Ovary (tissue), 3 donors: ENCODE measurements around the gene GGCX.

Experiments used
- POLR2A ChIP-seq: fragments of 450-650 bp; IDR thresholded peaks from one replicate; pipeline ENCODE4 v1.6.1; 2017; ENCODE audit warnings: antibody characterized with exemption, mild to moderate bottlenecking, moderate library complexity
- TF ChIP-seq, protein P1 (sequence below), 3 donors: fragments of 450-650 bp in 2 of 3; fragments of 200-600 bp in 1 of 3; IDR thresholded peaks; one replicate each; pipeline versions ENCODE4 v1.5.1 to v1.8.0; 2016 to 2022; ENCODE audit warnings: antibody characterized with exemption in 3 of 3, mild to moderate bottlenecking in 1 of 3
- donor health status: DM: no; HTN: no; CAD: no.

- TF ChIP-seq, protein P1, sequence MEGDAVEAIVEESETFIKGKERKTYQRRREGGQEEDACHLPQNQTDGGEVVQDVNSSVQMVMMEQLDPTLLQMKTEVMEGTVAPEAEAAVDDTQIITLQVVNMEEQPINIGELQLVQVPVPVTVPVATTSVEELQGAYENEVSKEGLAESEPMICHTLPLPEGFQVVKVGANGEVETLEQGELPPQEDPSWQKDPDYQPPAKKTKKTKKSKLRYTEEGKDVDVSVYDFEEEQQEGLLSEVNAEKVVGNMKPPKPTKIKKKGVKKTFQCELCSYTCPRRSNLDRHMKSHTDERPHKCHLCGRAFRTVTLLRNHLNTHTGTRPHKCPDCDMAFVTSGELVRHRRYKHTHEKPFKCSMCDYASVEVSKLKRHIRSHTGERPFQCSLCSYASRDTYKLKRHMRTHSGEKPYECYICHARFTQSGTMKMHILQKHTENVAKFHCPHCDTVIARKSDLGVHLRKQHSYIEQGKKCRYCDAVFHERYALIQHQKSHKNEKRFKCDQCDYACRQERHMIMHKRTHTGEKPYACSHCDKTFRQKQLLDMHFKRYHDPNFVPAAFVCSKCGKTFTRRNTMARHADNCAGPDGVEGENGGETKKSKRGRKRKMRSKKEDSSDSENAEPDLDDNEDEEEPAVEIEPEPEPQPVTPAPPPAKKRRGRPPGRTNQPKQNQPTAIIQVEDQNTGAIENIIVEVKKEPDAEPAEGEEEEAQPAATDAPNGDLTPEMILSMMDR (IDR thresholded peaks at IDR 0.05): no peak
- TF ChIP-seq POLR2A: no peak
Measured at GRCh38 chr2:85522090-85522647, 39.1 kb downstream of the GGCX start.
